ACC112 (cell line): ENCODE data around the gene BAX.
"Not testable (repeated sequence)": the region's sequence is repeated elsewhere in the genome, so short reads cannot be mapped to it uniquely, and the experiment has no call there.

Experiments used
- H2AFZ ChIP-seq: fragments of 200-600 bp; sonication (generic); one replicate; pipeline ENCODE4 v1.6.0; 2017; ENCODE audit warnings: antibody characterized with exemption, low read length; ENCODE audit not compliant: unreplicated experiment
- H3K27ac ChIP-seq: fragments of 200-600 bp; sonication (generic); 2 replicates; pipeline ENCODE4 v1.5.1; 2014; ENCODE audit warnings: low read depth, mild to moderate bottlenecking, antibody characterized with exemption, low read length, moderate library complexity
- H3K27me3 ChIP-seq: fragments of 200-600 bp; sonication (generic); 2 replicates; pipeline ENCODE4 v1.6.1; 2014; ENCODE audit warnings: mild to moderate bottlenecking, antibody characterized with exemption, low read length, moderate library complexity, mixed read lengths; ENCODE audit not compliant: insufficient read depth
- H3K36me3 ChIP-seq: fragments of 200-600 bp; sonication (generic); 2 replicates; pipeline ENCODE4 v1.6.1; 2016; ENCODE audit warnings: mild to moderate bottlenecking, antibody characterized with exemption, low read length, moderate library complexity, mixed read lengths; ENCODE audit not compliant: insufficient read depth
- H3K4me1 ChIP-seq: fragments of 200-600 bp; sonication (generic); one replicate; pipeline ENCODE4 v1.6.1; 2016; ENCODE audit warnings: low read length, mixed read lengths; ENCODE audit not compliant: insufficient read depth, unreplicated experiment, control insufficient read depth
- H3K4me3 ChIP-seq: fragments of 200-600 bp; sonication (generic); 2 replicates; pipeline ENCODE4 v1.5.1; 2014; ENCODE audit warnings: mild to moderate bottlenecking, low read depth, low read length
- H3K79me2 ChIP-seq: fragments of 200-600 bp; sonication (generic); one replicate; pipeline ENCODE4 v1.6.0; 2016; ENCODE audit warnings: low read length; ENCODE audit not compliant: control insufficient read depth, unreplicated experiment, insufficient read depth

BAX gene

GRCh38 chr19:48954595-48955307 lies at the start of gene BAX:
BAX (plus strand) TSS chr19:48954875; CDS start chr19:48954929, 54 bp downstream.
- H3K27me3 ChIP-seq: no peaks in the 10 kb centered on the region
- H3K4me1 ChIP-seq: peaks cover 3% of the 10 kb centered on the region

GRCh38 chr19:48905664-48906063 lies 49.0 kb upstream of the BAX start:
- no peak overlapping the region for H3K27ac ChIP-seq
- no peaks in the 10 kb centered on the region for H3K4me1 ChIP-seq
- H3K4me3 ChIP-seq: no peak overlapping the region
- peaks cover 10% of the 10 kb centered on the region for H3K79me2 ChIP-seq
- H3K36me3 ChIP-seq: peaks cover 4% of the 10 kb centered on the region; the same call in 1 of the 2 replicates
- no peak overlapping the region for H2AFZ ChIP-seq
- no peaks in the 10 kb centered on the region for H3K27me3 ChIP-seq

More at GRCh38 chr19:48954595-48955307, at the start of gene BAX:
- Histone ChIP-seq H3K36me3 (0 out of 2 replicates have a peak, but pooled peaks cover 5% of the 10 kb centered on the region), H3K79me2 (peaks cover 15% of the 10 kb centered on the region), H2AFZ (peak within 1 kb of the TSS; percentile 80), H3K27ac (peak within 1 kb of the TSS; percentile 76), H3K4me3 (peak within 1 kb of the TSS; percentile 84)

GRCh38 chr19:48906324-48906723 lies 48.4 kb upstream of the BAX start:
- Histone ChIP-seq H3K36me3 (peaks cover 8% of the 10 kb centered on the region; the same call in 1 of the 2 replicates), H3K4me3 (no peak overlapping the region), H3K27me3 (no peaks in the 10 kb centered on the region), H2AFZ (no peak overlapping the region), H3K79me2 (peaks cover 7% of the 10 kb centered on the region), H3K4me1 (no peaks in the 10 kb centered on the region), H3K27ac (no peak overlapping the region)

- Histone ChIP-seq H3K27me3 (no peaks in the 10 kb centered on the region), H3K79me2 (no peaks in the 10 kb centered on the region), H3K36me3 (peaks cover 8% of the 10 kb centered on the region; the same call in 1 of the 2 replicates), H2AFZ (no peak overlapping the region), H3K27ac (no peak overlapping the region), H3K4me3 (no peak overlapping the region), H3K4me1 (no peaks in the 10 kb centered on the region)
Measured at GRCh38 chr19:48907671-48908070, 47.0 kb upstream of the BAX start.

GRCh38 chr19:48909424-48910077 lies 45.1 kb upstream of the BAX start:
- not testable (repeated sequence) for H3K27ac ChIP-seq, H3K4me1 ChIP-seq, H3K36me3 ChIP-seq, H2AFZ ChIP-seq, H3K4me3 ChIP-seq, H3K27me3 ChIP-seq, H3K79me2 ChIP-seq

GRCh38 chr19:48910803-48911202 lies 43.9 kb upstream of the BAX start:
- Histone ChIP-seq H3K36me3 (peaks cover 5% of the 10 kb centered on the region; the same call in 1 of the 2 replicates), H3K27me3 (no peaks in the 10 kb centered on the region), H3K4me1 (no peaks in the 10 kb centered on the region), H3K4me3 (no peak overlapping the region), H2AFZ (no peak overlapping the region), H3K79me2 (no peaks in the 10 kb centered on the region), H3K27ac (no peak overlapping the region)

GRCh38 chr19:48913114-48913889 lies 41.4 kb upstream of the BAX start:
- Histone ChIP-seq H3K4me3 (no peak overlapping the region), H3K27ac (no peak overlapping the region)

GRCh38 chr19:48914181-48914580 lies 40.5 kb upstream of the BAX start:
- H3K4me1 ChIP-seq: no peaks in the 10 kb centered on the region
- H3K27me3 ChIP-seq: no peaks in the 10 kb centered on the region
- H3K4me3 ChIP-seq: no peak overlapping the region
- H3K79me2 ChIP-seq: no peaks in the 10 kb centered on the region
- H3K27ac ChIP-seq: no peak overlapping the region
- H2AFZ ChIP-seq: no peak overlapping the region
- H3K36me3 ChIP-seq: peaks cover 5% of the 10 kb centered on the region; the same call in 1 of the 2 replicates

More at GRCh38 chr19:48913114-48913889, 41.4 kb upstream of the BAX start:
- Histone ChIP-seq H2AFZ (no peak overlapping the region), H3K36me3 (peaks cover 5% of the 10 kb centered on the region; the same call in 1 of the 2 replicates), H3K79me2 (no peaks in the 10 kb centered on the region), H3K4me1 (no peaks in the 10 kb centered on the region), H3K27me3 (no peaks in the 10 kb centered on the region)

- Histone ChIP-seq H3K36me3 (peaks cover 3% of the 10 kb centered on the region; the same call in 1 of the 2 replicates), H3K4me1 (no peaks in the 10 kb centered on the region), H2AFZ (no peak overlapping the region), H3K27ac (no peak overlapping the region), H3K4me3 (no peak overlapping the region), H3K27me3 (no peaks in the 10 kb centered on the region), H3K79me2 (no peaks in the 10 kb centered on the region)
Measured at GRCh38 chr19:48915757-48916156, 38.9 kb upstream of the BAX start.

- no peak overlapping the region for H3K27ac ChIP-seq
- no peaks in the 10 kb centered on the region for H3K27me3 ChIP-seq
- no peaks in the 10 kb centered on the region for H3K4me1 ChIP-seq
- H2AFZ ChIP-seq: no peak overlapping the region
- no peak overlapping the region for H3K4me3 ChIP-seq
- no peaks in the 10 kb centered on the region for H3K79me2 ChIP-seq
- no peaks in the 10 kb centered on the region for H3K36me3 ChIP-seq
Measured at GRCh38 chr19:48918071-48918470, 36.6 kb upstream of the BAX start.
